ENCODE results near the gene CPEB2.

DNA sequence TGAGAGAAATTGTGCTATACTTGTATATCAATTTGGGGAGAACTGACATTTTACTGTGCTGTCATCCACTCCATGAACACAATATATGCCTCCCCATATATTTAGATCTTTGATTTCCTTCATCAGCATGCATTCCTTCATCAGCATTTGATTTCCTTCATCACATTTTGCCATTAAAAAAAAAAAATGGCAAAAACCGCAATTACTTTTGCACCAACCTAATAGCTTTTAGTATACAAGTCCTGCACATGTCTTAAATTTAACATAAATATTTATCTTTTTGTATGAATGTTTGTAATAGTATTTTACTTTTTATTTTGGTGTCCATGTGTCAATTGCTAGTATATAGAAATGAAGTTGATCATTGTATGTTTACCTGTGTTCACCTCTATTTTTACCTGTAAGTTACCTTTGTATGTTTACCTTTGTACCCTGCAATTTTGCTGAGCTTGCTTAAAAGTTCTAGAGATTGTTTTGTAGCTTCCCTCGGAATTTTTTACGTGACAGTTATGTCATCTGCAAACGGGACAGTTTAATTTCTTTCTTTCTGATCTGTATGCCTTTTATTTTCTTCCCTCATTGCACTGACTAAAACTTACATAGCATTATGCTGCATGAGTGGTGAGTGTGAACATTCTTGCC is 86.2 kb downstream of the CPEB2 start:
- TF ChIP-seq EZH2 (IDR thresholded peaks at IDR 0.05; ENCODE audit: insufficient read depth, poor library complexity, severe bottlenecking) (no peak), EZH2phosphoT487 (IDR thresholded peaks at IDR 0.05; ENCODE audit: insufficient read depth, low read depth) (no peak)
